Measurements from ENCODE around the gene TBC1D8. TPM values are rescaled to one million over a fixed set of nuclear protein-coding genes. Genes with fewer than 3 reads are reported as not detected.

Gene TBC1D8
- total RNA-seq, 1 donor from 2014 or later: 32.4 TPM

DNA sequence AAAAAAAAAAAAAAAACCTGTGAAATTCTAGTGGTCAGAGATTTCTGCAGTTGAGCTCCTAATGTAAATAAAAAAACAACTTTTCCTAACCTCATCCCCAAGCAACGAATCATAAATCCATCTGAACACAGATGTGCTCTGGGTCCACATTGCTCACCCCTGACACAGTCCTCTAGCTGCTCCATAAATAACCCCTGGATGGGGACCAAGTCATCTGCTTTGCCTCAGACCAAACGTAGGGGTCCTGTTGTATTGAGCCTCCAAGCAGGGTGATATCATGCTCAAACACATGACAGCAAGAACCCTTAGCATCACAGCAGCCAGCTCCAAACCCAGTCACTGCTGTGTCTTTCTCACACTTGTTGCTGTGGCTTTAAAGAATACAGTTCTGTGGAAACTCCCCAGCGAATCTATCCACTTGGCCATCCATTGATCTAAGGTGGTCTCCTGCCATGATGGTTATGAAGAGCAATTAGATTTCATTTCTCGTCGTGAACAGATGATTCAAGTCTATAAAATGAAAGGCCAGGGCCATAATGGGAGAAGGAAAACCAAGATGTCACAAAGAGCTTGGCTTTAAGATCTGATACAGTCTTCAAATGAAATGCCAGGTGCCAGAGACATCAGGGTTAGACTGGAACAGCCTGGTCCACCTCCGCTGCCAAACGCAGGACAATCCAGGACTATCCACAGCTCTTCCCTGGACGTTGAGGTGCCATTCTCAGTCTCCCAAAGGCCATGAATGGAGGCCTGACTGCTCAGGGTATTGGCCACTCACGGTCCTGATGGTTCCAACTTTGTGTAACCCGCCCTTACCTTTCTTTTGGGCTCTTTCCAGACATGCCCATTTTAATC lies 39.0 kb downstream of the TBC1D8 start:
- DNase-seq: peak; percentile 86

DNA sequence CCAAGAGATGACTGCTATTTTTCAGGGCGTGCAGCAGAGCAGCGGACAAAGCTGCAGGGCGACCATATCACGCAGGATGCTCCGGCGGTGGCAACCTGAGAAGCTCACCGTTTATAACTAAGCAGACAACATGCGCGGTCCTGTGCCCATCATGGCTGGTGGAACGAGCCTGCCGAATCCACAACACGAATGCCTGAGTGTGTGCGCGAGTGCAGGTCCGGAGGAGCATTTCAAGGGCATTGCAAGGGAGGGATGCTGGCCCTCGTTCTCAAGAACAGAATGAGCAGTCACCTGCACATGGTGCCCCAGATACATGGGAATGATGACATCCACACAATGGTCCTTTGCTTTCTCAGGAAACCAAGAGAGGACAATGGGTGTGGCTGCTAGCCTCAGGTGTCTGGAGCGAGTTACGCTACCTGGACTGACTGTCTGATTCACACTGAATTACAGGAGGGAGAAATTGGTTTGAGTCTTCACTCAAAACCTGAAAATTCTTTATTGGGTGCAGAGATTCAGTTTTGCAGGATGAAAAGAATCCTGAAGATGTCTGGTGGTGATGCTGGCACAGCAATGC lies 39.8 kb downstream of the TBC1D8 start:
- DNase-seq: no peak

DNA sequence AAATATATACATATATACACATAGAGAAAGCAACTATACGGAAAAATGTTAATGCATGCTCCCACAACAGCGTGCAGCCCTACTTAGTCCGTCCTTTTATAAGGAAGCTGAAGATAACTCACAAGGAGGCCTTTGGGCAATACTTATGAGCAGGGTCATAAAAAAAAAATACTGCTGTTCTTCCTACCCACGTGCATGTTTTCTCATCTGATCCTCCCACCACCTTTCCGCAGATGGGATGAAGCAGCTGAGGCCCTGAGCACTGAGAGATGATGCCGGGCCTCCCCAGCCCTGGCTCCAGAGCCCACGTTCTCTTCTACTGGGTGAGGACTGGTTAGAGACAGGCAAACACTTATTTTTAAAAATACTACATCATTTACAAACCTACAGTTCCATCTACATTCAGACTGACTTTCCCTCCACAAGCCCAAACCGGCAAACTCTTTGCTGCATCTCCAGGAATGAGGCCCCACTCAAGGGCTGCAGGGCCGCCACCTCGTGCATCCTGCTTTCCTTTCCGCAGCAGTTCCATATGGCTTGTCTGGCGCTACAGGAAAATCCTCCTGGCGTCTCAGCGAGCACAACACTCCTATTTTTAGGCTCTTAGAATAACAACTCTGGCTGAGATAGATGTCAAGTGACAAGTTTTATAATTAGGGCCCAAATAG lies 41.6 kb downstream of the TBC1D8 start:
- peak; percentile 85 for DNase-seq

DNA sequence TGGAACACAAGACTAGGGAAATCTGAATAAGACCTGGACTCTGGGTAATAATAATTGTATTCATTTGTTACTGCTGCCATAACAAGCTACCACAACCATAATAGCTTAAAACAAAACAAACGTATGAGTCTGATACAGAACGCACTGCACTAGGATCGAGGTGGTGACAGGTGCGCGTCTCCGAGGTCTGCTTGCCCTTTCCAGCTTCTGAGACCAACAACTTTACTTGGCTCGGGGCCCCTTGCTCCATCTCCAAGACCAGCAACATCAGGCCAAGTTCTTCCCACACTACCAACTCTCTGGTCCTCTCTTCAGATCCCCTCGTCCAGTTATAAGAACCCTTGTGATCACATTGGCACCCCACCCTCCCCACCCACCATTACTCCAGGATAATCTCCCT lies 42.8 kb downstream of the TBC1D8 start:
- no peak for DNase-seq

DNA sequence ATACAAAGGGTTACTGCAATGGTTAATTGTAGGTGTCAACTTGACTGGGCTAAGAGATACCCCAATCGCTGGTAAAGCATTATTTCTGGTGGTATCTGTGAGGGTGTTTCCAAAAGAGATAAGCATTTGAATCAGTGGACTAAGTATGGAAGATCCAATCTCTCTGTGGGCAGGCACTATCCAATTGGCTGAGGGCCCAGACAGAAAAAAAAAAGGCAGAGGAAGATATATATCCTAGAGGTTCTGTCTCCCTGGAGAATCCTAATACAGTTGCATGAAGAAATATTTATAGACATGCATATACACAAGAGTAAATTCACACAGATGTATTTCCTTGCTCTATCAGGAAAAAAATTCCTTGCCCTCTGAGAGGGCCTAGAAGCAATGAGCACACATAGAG lies 43.9 kb downstream of the TBC1D8 start:
- DNase-seq: no peak

DNA sequence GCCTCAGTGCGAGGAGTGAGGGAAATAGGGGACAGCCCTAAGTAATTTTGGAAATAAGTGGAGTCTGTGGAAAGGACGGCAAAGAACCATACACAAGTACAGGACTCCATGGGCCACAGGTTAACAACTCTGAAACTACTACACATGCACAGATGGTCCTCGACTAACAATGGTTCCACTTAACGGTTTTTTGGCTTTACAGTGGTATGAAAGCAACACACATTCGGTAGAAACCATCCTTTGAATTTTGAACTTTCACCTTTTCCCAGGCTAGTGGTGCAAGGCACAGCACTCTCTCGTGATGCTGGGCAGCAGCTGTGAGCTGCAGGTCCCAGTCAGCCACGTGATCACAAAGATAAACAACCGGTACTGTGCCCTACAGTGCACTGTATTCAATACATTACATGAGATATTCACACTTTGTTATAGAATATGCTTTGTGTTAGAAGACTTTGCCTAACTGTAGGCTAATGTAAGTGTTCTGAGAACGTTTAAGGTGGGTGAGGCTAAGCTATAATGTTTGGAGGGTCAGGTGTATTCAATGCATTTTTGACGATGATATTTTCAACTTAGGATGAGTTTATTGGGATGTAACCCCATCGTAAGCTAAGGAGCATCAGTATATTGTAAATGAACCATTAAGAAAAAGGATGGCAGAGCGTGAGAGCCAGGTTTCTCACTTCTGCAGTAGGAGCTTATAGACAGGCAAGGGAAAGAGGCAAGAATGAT lies 44.6 kb downstream of the TBC1D8 start:
- DNase-seq: no peak

DNA sequence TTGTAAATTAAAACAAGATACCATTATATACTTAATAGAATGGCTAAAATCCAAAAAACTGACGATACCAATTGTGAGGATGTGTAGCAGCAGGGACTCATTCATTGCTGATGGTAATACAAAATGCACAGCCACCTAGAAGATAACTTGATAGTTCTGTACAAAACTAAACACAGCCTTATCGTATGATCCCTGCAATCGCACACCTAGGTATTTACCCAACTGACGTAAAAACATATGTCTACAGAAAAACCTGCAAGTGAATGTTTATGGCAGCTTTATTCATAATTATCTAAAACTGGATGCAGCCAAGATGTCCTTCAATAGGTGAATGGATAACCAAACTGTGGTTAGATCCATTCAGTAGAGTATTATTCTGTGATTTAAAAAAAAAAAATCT lies 45.5 kb downstream of the TBC1D8 start:
- DNase-seq: no peak

DNA sequence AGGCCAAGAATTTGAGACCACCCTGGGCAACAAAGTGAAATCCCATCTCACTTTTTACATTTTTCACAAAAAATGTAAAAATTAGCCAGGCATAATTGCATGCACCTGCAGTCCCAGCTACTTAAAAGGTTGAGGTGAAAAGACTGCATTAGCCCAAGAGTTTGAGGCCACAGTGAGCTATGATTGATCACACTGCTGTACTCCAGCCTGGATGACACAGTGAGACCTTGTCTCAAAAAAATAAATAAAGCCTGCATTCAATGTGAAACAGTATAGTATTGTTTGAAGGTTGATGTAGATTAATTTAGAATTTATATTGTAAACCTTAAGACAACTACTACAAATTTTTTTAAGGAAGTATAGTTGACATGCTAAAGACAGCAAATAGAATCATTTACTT lies 53.5 kb downstream of the TBC1D8 start:
- no peak for DNase-seq

DNA sequence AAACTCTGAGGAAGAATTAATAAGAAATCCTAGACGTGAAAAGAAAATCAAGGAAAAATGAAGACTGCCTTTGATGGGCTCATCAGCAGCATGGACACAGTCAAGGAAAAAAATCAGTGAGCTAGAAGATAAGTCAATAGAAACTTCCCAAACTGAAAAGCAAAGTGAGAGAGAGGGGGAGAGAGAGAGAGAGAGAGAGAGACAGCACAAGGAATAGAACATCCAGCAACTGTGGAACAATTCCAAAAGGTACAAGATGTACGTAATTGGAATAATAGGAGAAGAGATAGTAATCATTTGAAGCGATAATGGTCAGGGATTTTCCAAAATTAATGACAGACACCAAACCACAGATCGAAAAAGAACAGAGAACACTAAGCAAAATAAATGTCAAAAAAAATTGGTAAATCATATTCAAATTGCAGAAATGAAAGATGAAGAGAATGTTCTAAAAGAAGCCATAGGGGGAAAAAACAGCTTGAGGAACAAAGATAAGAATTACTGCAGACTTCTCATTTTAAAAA lies 54.5 kb downstream of the TBC1D8 start:
- DNase-seq: no peak

DNA sequence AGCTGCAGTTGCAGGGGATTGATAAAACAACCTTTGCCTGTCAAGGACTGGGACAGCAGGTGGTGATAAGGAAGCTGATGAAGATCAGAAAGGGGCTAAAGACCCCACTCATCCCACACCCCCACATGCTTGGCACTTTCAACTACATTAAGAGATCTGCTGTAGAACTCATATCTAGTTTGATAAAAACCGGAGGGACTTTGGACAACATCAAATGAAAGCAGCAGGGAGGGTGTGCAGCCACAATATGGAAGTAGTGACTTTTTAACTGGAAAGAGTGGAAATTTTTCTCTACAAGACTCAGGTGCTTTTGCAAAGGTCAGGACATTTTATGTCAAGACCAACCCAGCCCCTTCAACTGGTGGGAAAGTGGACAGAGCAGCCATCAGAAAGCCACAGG lies 56.8 kb downstream of the TBC1D8 start:
- DNase-seq: no peak

DNA sequence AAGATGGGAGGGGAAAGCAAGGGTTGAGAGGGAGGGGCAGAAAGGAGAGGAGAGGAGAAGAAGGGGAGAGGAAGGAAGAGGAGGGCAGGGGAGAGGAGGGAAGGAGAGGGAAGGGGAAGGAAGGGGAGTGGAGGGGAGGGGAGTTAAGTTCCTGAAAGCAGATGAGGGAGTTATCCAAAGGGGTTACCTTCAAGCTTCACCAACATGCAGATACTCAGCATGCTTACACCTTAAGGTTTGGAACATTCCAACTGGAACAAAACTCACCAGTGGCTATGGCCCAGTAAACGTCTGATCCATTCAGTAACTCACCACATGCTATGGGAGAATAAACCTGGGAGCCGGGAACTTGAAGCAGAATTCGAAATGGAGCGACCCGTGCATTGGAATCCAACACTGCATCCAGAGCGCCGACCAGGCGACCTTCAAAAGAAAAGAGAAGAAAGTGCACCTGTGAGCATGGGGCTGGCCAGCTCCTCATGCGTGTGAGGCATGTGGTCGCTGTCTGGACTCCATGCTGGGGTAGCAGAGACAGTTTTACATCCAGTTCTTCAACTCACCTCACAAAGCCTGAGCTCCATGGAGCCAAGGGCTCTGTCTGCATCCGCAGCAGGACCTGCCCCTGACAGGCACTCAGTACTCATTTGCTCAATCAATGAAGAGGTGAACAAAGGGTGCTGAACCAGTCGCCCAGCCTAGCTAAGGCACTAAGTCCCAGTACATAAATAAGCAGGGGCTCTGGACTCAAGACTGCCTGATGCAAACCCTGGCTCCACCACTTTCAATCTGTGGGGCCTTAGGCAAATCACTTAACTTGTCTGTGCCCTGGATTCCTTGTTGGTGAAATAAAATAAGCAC lies 61.0 kb downstream of the TBC1D8 start:
- no peak for DNase-seq

DNA sequence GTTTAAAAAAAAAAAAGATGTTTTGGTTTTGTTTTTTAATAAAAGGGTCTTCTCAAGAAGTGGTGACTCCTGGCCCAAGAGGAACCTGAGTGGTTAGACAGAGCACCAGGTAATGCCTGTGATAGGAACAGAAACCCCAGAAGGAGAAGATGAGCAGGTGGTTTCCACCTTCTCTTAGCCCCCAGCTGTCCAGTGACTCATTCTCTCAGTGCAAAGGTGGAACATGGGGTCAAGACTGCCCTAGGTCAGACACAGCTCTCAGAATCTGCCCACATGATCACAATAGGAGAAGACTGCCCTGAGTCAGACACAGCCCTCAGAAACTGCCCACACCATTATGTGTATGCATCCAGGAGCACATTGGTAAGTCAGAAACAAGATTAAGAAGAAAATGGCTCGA lies 61.8 kb downstream of the TBC1D8 start:
- no peak for DNase-seq

DNA sequence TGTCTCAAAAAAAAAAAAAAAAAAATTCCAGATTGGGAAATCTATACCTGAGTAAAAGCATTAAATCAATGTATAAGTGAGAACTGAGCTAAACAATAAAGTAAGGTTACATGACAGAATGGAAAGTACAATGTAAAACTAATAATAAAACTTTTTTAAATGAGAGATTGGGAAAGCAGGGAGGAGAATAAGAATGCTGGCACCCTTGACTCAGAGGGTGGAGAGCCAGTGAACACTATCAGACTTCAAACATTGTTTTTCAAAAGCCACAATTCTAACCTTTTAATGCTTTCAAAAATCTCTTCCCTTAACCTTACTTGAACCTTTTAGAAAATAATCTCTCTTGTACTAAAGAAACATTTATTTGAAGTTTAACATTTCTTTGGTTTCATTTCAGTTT lies 63.5 kb downstream of the TBC1D8 start:
- DNase-seq: no peak

DNA sequence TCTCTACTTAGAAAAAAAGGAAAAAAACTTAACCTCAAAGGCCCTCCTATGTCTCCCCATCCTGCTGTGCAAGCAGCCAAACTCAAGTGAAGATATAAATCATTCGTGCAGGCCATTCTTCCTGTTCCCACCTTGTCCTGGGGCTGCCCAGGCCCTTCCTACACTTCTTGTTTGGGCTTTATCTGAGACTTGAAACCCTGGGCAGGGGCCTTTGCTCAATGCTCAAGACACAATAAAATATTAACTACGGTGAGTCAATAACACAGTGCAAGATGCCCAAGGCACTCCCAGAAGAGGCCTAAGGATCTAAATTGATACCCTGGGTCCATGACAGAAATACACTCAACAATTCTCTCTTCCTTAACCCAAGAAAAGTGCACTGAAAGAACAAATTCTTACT lies 67.6 kb downstream of the TBC1D8 start:
- no peak for DNase-seq

DNA sequence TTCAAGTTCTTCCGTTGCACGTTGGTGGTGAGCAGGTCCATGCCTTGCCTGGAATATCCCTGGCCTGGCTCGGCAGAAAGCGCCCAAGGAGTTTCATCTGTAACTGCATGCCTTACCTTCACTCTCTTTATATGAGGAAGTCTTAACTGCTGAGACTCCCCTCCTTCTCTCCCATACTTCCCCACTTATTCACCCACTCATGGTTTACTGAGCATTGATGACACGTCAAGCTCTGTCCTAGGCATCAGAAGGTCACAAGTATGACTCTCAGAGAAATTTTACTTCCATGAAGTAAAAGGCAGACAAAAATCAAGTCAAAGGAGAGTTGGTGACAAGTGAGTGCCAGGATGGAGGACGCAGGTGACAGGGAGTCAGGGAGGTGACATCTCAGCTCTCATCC lies 68.2 kb downstream of the TBC1D8 start:
- no peak for DNase-seq

DNA sequence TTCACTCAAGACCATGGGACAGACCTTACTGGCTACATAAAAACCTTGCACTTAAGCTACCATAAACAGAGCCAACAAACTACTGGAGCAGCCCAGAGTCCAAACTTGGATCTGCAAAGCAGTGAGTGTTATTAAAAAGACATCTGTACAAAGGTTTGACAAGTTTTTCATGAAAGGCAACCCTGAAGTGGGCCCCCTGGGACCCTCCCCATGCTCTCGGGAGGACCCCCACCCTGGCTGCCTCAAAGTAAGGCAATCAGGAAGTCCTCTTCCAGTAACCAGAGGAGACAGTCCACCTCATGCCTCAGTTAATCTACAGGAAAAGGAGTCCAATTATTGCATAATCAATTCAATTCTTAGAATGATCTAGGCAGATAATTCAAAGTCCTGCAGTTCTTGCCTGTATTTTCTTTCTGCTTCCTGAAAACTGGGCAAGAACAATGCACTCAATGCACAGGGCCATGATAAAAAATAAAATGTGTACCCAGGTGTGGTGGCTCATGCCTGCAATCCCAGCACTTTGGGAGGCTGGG lies 69.7 kb downstream of the TBC1D8 start:
- no peak for DNase-seq

DNA sequence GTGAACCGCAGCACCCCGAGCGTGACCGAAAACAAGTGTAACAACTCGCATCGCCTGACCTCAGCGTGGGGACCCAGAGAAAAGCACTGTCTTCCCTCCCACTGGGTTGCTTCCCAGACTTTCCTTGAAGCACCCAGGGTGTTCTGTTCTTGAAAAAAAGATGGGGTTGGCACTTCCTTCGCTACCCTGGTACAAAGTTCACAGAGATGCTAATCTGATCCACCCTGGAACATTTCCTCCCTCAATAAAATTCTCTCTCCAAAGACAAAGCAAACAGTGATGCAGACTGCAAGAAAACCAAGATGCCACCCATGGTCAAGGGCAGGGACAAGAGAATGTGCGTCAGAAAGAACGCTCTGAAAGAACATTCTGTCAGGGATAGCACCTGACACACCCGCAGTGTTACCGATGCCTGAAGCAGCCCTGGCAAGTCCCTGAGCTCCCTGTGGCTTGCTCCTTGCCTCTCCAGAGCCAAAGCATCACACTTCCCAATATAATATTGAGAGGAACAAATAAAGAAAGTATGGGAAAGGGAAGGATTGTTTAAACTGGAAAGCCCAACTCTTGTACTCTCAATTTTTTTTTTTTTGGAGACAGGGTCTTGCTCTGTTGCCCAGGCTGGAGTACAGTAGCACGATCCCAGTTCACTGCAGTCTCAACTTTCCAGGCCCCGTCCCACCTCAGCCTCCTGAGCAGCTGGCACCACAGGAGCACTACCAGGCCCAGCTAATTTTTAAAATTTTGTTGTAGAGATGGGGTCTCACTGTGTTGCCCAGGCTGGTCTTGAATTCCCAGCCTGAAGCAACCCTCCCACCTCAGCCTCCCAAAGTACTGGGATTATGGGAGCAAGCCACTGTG lies 70.7 kb downstream of the TBC1D8 start:
- no peak for DNase-seq

DNA sequence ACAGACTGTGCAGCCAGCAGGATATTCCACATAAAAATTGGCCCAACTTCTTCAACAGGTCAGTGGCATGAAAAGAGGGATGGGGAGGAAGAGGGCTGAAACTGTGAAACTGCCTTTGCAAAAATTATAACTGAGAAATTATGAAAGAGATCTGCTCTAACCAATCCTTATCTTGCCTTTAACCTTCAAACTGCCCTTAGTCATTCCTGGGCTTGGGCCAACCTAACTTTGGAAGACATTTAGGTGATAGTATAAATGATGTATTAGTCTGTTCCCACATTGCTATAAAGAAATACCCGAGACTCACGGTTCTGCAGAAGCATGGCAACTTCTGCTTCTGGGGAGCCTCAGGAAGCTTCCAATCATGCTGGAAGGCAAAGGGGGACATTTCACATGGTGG lies 74.6 kb downstream of the TBC1D8 start:
- DNase-seq: no peak

DNA sequence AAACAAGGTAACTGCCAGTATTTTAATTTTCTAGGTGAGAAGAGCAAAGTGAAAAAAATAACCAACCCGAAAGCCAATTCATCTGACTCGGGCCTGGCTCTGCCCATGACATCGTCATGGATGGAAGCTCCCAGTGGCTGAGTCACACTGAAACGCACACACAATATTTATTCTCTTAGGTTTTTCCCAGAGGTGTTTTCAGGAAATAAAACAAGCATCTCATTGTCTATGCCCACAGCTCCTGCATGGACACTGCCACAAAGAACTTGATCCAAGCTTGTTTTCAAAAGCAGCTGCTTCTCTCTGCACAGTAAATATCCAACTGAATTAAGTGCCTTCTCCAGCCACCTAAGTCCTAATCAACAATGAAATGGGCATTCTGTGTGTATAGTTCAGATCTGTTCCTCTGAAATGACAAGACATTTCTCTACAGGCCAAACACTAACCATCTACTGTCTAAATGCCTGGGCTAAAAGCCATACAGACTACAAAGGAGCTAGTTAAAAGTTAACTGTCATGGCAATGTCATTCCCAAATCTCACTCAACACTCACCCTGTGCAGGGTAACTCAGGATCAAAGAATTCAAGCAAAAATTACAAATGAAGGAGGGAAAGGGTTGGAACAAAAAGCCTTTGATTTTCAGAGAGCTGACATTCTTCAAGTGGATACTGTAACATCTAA lies 86.2 kb downstream of the TBC1D8 start:
- no peak for DNase-seq

DNA sequence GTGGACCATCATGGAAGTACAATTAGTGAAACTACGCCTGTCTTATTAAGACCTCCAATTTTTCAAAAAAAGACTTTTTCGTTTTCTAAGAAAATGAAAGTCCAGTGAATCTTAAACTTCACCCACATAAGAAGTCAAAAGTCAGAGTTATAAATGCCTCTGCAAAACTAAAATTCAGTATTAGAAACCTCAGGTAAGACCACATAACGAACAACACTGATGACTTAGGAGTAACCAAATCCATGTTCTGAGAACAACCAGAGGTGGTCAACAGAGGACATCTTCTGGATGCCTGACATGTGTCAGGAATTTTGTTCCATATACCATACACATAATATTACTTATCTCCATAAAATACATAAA lies 86.7 kb downstream of the TBC1D8 start:
- DNase-seq: no peak

Data from tongue (tissue), 2 donors.